HCT116 (cell line): Measurements from ENCODE around the gene SCD5. TPM values are rescaled to one million over a fixed set of nuclear protein-coding genes. Genes with fewer than 3 reads are reported as not detected.

Experiments
- ATAC-seq: fragments of 200-7000 bp; cut with Tn5 transposase; 2 replicates; pipeline ENCODE4 v1.9.1; 2020; ENCODE audit warnings: mild to moderate bottlenecking, moderate library complexity
- BruUV-seq: library from RNA; stranded (reverse); fragments of 400-500 nt; replicated peaks from 2 replicates; lab custom pipeline; 2021; lab: Mats Ljungman, UMichigan
- CTCF ChIA-PET: fragments of 300-600 bp; sonication (Branson Sonifier 250); formaldehyde crosslinking; loops from one replicate; lab custom pipeline; 2021; ENCODE audit warnings: antibody characterized with exemption; lab: Charles Lee
- POLR2A ChIA-PET: fragments of 300-600, 350-600 bp; sonication (Branson Sonifier 250); formaldehyde crosslinking; loops from one replicate; lab custom pipeline; 2021; ENCODE audit warnings: antibody characterized with exemption; lab: Charles Lee
- RAD21 ChIA-PET, 2 experiments: fragments of 300-600 bp; sonication (Branson Sonifier 250); formaldehyde crosslinking; loops; one replicate each; lab custom pipeline; 2023; ENCODE audit warnings: low total read pairs in 2 of 2; ENCODE audit not compliant: uncharacterized antibody in 2 of 2, unreplicated experiment in 2 of 2, low non-redundant PET in 1 of 2; lab: Charles Lee
- DNase-seq: peaks from one replicate; pipeline ENCODE4 v3.0.0-alpha.2; 2010; ENCODE audit warnings: low read depth, low spot score
- H2AFZ ChIP-seq: fragments of 200-600 bp; shearing (Covaris generic), sonication (generic); 2 replicates; pipeline ENCODE4 v1.6.1; 2017; ENCODE audit warnings: low read depth, mixed run types, mixed read lengths, antibody characterized with exemption, low read length; ENCODE audit not compliant: poor library complexity, severe bottlenecking
- H3K27ac ChIP-seq: 2 replicates; pipeline ENCODE4 v1.5.1; 2012; ENCODE audit warnings: low read depth, low read length
- H3K27me3 ChIP-seq: fragments of 200-600 bp; sonication (generic); 2 replicates; pipeline ENCODE4 v1.6.1; 2016; ENCODE audit warnings: mixed run types, low read length, mixed read lengths; ENCODE audit not compliant: insufficient read depth
- H3K36me3 ChIP-seq, 2 experiments: fragments of 200-500 bp in 1 of 2; fragments of 200-600 bp in 1 of 2; sonication (Bioruptor generic) in 1 of 2; sonication (generic) in 1 of 2; 2 replicates each; pipeline versions ENCODE4 v1.5.1 to v1.6.1; 2014 to 2016; ENCODE audit warnings: low read length in 2 of 2, inconsistent platforms in 1 of 2, mixed read lengths in 1 of 2, mixed run types in 1 of 2; ENCODE audit not compliant: insufficient read depth in 2 of 2, control insufficient read depth in 1 of 2
- H3K4me1 ChIP-seq, 2 experiments: fragments of 200-600 bp in 1 of 2; sonication (generic) in 1 of 2; 2 replicates each; pipeline versions ENCODE4 v1.5.1 to v1.6.1; 2012 to 2017; ENCODE audit warnings: low read length in 2 of 2, inconsistent platforms in 1 of 2, mild to moderate bottlenecking in 1 of 2, mixed read lengths in 1 of 2, mixed run types in 1 of 2, moderate library complexity in 1 of 2; ENCODE audit not compliant: insufficient read depth in 2 of 2, control insufficient read depth in 1 of 2
- H3K4me2 ChIP-seq: fragments of 200-600 bp; sonication (generic); 2 replicates; pipeline ENCODE4 v1.6.1; 2017; ENCODE audit warnings: mixed run types, low read length, mixed read lengths
- H3K4me3 ChIP-seq, 2 experiments: fragments of 200-600 bp in 1 of 2; sonication (generic) in 1 of 2; replicated peaks in 1 of 2; 2 replicates each; pipeline ENCODE4 v1.5.1; 2011 to 2016; ENCODE audit warnings: low read length in 2 of 2, control low read depth in 1 of 2, low read depth in 1 of 2, mild to moderate bottlenecking in 1 of 2, mixed read lengths in 1 of 2, mixed run types in 1 of 2
- H3K79me2 ChIP-seq: fragments of 200-600 bp; sonication (generic); 2 replicates; pipeline ENCODE4 v1.6.1; 2017; ENCODE audit warnings: mild to moderate bottlenecking, mixed run types, low read length, moderate library complexity, mixed read lengths; ENCODE audit not compliant: insufficient read depth
- H3K9ac ChIP-seq: fragments of 200-600 bp; sonication (generic); 2 replicates; pipeline ENCODE4 v1.6.1; 2016; ENCODE audit warnings: low read length, mixed read lengths
- H3K9me2 ChIP-seq: fragments of 200-600 bp; sonication (generic), shearing (Covaris generic); 2 replicates; pipeline ENCODE4 v1.6.1; 2017; ENCODE audit warnings: mixed run types, mild to moderate bottlenecking, moderate library complexity; ENCODE audit not compliant: insufficient read depth
- H3K9me3 ChIP-seq, 2 experiments: fragments of 200-500 bp in 1 of 2; fragments of 200-600 bp in 1 of 2; sonication (Bioruptor generic) in 1 of 2; sonication (generic) in 1 of 2; 2 replicates each; pipeline ENCODE4 v1.6.1; 2014 to 2017; ENCODE audit warnings: low read length in 2 of 2, mixed read lengths in 2 of 2, inconsistent platforms in 1 of 2, low read depth in 1 of 2, mild to moderate bottlenecking in 1 of 2, mixed run types in 1 of 2, moderate library complexity in 1 of 2; ENCODE audit not compliant: control insufficient read depth in 1 of 2, insufficient read depth in 1 of 2
- H4K20me1 ChIP-seq: fragments of 200-600 bp; sonication (generic), shearing (Covaris generic); 2 replicates; pipeline ENCODE4 v1.6.1; 2017; ENCODE audit warnings: mixed run types, mild to moderate bottlenecking, moderate library complexity; ENCODE audit not compliant: insufficient read depth
- CTCF ChIP-seq, 3 experiments: fragments of 200-600 bp in 1 of 3; sonication (generic) in 1 of 3; IDR thresholded peaks in 2 of 3; conservative IDR thresholded peaks in 1 of 3; 2 replicates each; pipeline ENCODE4 v1.5.1; 2012 to 2017; ENCODE audit warnings: low read depth in 2 of 3, low read length in 2 of 3, antibody characterized with exemption in 1 of 3, borderline replicate concordance in 1 of 3, control low read depth in 1 of 3, mild to moderate bottlenecking in 1 of 3, mixed read lengths in 1 of 3, mixed run types in 1 of 3, moderate library complexity in 1 of 3; ENCODE audit not compliant: insufficient read depth in 1 of 3
- EGR1 ChIP-seq: IDR thresholded peaks from 2 replicates; pipeline ENCODE4 v1.6.1; 2012; ENCODE audit warnings: low read depth
- EZH2phosphoT487 ChIP-seq: fragments of 200-600 bp; IDR thresholded peaks from 2 replicates; pipeline ENCODE4 v1.6.1; 2018; ENCODE audit warnings: antibody characterized with exemption, borderline replicate concordance
- FOSL1 ChIP-seq: IDR thresholded peaks from 2 replicates; pipeline ENCODE4 v1.6.1; 2012; ENCODE audit warnings: low read depth
- RAD21 ChIP-seq: IDR thresholded peaks from 2 replicates; pipeline ENCODE4 v1.6.1; 2012; ENCODE audit warnings: low read depth, mild to moderate bottlenecking
- REST ChIP-seq: IDR thresholded peaks from 2 replicates; pipeline ENCODE4 v1.6.1; 2012; ENCODE audit warnings: low read depth
- ZFX ChIP-seq: fragments of 450-650 bp; IDR thresholded peaks from 2 replicates; pipeline ENCODE4 v1.6.1; 2017
- intact Hi-C: fragments of 100-400 bp; cut with micrococcal nuclease; formaldehyde crosslinking; loops from 2 replicates; pipeline ENCODE4 v1.10.0; 2022
- total RNA-seq: library from RNA; stranded (reverse); gene quantifications from one replicate; pipeline ENCODE4 v1.2.1, GENCODE V29; 2021; ENCODE audit not compliant: unreplicated experiment

Gene SCD5
- total RNA-seq, 1 experiment from 2014 or later, result 21.7 TPM

- intact Hi-C loops, result no loop called here
- RAD21 ChIA-PET, result no interaction called here
- no peak for ATAC-seq
- no peaks in the 10 kb centered on the region for H3K9me3 ChIP-seq
- no peak for TF ChIP-seq FOSL1
- TF ChIP-seq REST, result peak; percentile 14; the same call in 1 of the 2 replicates
- TF ChIP-seq, all 23 proteins: peak for 1
- no peak overlapping the region for H3K4me2 ChIP-seq
- no peak overlapping the region for H3K9ac ChIP-seq
- H3K4me1 ChIP-seq, result peaks cover 0 to 8% of the 10 kb centered on the region in 2 experiments; a peak in 1 of 4 replicates
- no peaks in the 10 kb centered on the region for H3K27me3 ChIP-seq
- H3K4me3 ChIP-seq, result no peak overlapping the region
- no peak overlapping the region for H3K27ac ChIP-seq
- H3K36me3 ChIP-seq, result no peaks in the 10 kb centered on the region
- no peak overlapping the region for H2AFZ ChIP-seq
- no peak for DNase-seq
- CTCF ChIA-PET, result no interaction called here
- no TSS peak for BruUV-seq
- no peaks in the 10 kb centered on the region for H3K9me2 ChIP-seq
- H3K79me2 ChIP-seq, result no peaks in the 10 kb centered on the region
- no peaks in the 10 kb centered on the region for H4K20me1 ChIP-seq
- POLR2A ChIA-PET, result no interaction called here
Observed at GRCh38 chr4:82754513-82755165, 44.0 kb downstream of the SCD5 start.

GRCh38 chr4:82753725-82754410 lies 44.7 kb downstream of the SCD5 start:
- H2AFZ ChIP-seq, result no peak overlapping the region
- no peaks in the 10 kb centered on the region for H3K27me3 ChIP-seq
- H3K79me2 ChIP-seq, result no peaks in the 10 kb centered on the region
- no peak overlapping the region for H3K4me2 ChIP-seq
- CTCF ChIA-PET, result no interaction called here
- POLR2A ChIA-PET, result no interaction called here
- no peaks in the 10 kb centered on the region for H4K20me1 ChIP-seq
- H3K9ac ChIP-seq, result no peak overlapping the region
- no TSS peak for BruUV-seq
- H3K4me1 ChIP-seq, result peaks cover 0 to 8% of the 10 kb centered on the region in 2 experiments; a peak in 1 of 4 replicates
- DNase-seq, result no peak
- H3K9me2 ChIP-seq, result no peaks in the 10 kb centered on the region
- intact Hi-C loops, result no loop called here
- ATAC-seq, result no peak
- no peak overlapping the region for H3K4me3 ChIP-seq
- no peak for TF ChIP-seq ZFX
- TF ChIP-seq REST, result no peak
- TF ChIP-seq EGR1, result no peak
- no peak for TF ChIP-seq EZH2phosphoT487
- TF ChIP-seq CTCF (IDR thresholded peaks at IDR 0.05 in 2 of 3, conservative IDR thresholded peaks at IDR 0.05 in 1 of 3; ENCODE audit: borderline replicate concordance in 1 of 3, insufficient read depth in 1 of 3, low read depth in 2 of 3, low read length in 2 of 3), result no peak
- no peak for TF ChIP-seq RAD21
- no peak for TF ChIP-seq FOSL1
- no peaks in the 10 kb centered on the region for H3K9me3 ChIP-seq
- H3K27ac ChIP-seq, result no peak overlapping the region
- RAD21 ChIA-PET, result no interaction called here
- no peaks in the 10 kb centered on the region for H3K36me3 ChIP-seq
